Body of pancreas (tissue), 4 donors: ENCODE data around the gene FAM153A.
"Not testable (repeated sequence)": the region's sequence is repeated elsewhere in the genome, so short reads cannot be mapped to it uniquely, and the experiment has no call there.

ENCODE experiments used
- POLR2A ChIP-seq, 3 donors: fragments of 450-650 bp; IDR thresholded peaks; one replicate each; pipeline ENCODE4 v1.6.1; 2016; ENCODE audit warnings: antibody characterized with exemption in 3 of 3, mild to moderate bottlenecking in 2 of 3
- TF ChIP-seq, protein P1 (sequence below), 7 experiments: fragments of 450-650 bp in 4 of 7; fragments of 200-600 bp in 3 of 7; sonication (generic) in 3 of 7; IDR thresholded peaks; one replicate each; pipeline ENCODE4 v1.5.1; 2016 to 2019; ENCODE audit warnings: antibody characterized with exemption in 7 of 7

DNA sequence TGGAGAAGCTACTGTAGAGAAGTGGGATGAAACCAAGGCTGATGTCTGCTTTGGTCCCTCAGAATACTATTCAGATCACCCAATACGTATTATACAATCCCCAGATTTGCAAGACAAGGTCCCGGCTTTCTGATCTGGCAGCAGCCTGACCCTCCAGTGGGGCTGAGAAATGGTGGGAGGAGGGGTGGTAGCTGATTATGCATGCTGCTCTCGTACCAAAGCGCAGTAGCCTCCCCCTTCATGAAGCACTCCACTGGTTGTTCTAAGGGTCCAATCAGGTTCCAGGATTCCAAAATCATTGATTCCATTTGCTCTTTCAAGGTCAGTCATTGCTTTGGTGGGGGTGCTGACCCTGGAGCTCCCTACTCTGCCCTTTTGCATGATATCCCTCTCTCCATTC is 49.6 kb upstream of the FAM153A start:
- TF ChIP-seq, protein P1, sequence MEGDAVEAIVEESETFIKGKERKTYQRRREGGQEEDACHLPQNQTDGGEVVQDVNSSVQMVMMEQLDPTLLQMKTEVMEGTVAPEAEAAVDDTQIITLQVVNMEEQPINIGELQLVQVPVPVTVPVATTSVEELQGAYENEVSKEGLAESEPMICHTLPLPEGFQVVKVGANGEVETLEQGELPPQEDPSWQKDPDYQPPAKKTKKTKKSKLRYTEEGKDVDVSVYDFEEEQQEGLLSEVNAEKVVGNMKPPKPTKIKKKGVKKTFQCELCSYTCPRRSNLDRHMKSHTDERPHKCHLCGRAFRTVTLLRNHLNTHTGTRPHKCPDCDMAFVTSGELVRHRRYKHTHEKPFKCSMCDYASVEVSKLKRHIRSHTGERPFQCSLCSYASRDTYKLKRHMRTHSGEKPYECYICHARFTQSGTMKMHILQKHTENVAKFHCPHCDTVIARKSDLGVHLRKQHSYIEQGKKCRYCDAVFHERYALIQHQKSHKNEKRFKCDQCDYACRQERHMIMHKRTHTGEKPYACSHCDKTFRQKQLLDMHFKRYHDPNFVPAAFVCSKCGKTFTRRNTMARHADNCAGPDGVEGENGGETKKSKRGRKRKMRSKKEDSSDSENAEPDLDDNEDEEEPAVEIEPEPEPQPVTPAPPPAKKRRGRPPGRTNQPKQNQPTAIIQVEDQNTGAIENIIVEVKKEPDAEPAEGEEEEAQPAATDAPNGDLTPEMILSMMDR (IDR thresholded peaks at IDR 0.05), result not testable (repeated sequence)
- TF ChIP-seq POLR2A (IDR thresholded peaks at IDR 0.05), result not testable (repeated sequence)
